K562 (cell line): ENCODE data around the gene ZNF689. TPM values are rescaled to one million over a fixed set of nuclear protein-coding genes. Genes with fewer than 3 reads are reported as not detected.

Source experiments
- BCOR ChIP-seq: fragments of 450-650 bp; IDR thresholded peaks from 2 replicates; pipeline ENCODE4 v1.6.1; 2016
- CBX3 ChIP-seq, 2 experiments: IDR thresholded peaks; 1 replicate in 1 of 2; 2 replicates in 1 of 2; pipeline ENCODE4 v1.6.1; 2012; ENCODE audit warnings: inconsistent platforms in 2 of 2, low read length in 2 of 2, borderline replicate concordance in 1 of 2, control low read depth in 1 of 2
- CC2D1A ChIP-seq: fragments of 450-650 bp; IDR thresholded peaks from 2 replicates; pipeline ENCODE4 v1.6.1; 2017; ENCODE audit warnings: mild to moderate bottlenecking
- HDAC1 ChIP-seq, 2 experiments: fragments of 450-650 bp; IDR thresholded peaks; 2 replicates each; pipeline ENCODE4 v1.6.1; 2016 to 2017; ENCODE audit warnings: inconsistent platforms in 1 of 2, mild to moderate bottlenecking in 1 of 2, moderate library complexity in 1 of 2
- HNRNPUL1 ChIP-seq: fragments of 200-400 bp; formaldehyde crosslinking; IDR thresholded peaks from 2 replicates; pipeline ENCODE4 v1.6.1; 2017; ENCODE audit warnings: low read length
- KDM2B ChIP-seq: fragments of 250-450 bp; sonication (Bioruptor Pico); IDR thresholded peaks from 2 replicates; pipeline ENCODE4 v1.8.0; 2021; ENCODE audit warnings: mild to moderate bottlenecking, moderate library complexity
- KLF13 ChIP-seq: fragments of 450-650 bp; IDR thresholded peaks from 2 replicates; pipeline ENCODE4 v1.6.1; 2016; ENCODE audit warnings: missing genetic modification characterization, low read depth, mild to moderate bottlenecking, missing compliant biosample characterization, moderate library complexity, borderline replicate concordance
- L3MBTL2 ChIP-seq: fragments of 450-650 bp; IDR thresholded peaks from 2 replicates; pipeline ENCODE4 v1.6.1; 2016; ENCODE audit warnings: mild to moderate bottlenecking, moderate library complexity
- MED1 ChIP-seq: sonication (generic); formaldehyde crosslinking; IDR thresholded peaks from 2 replicates; pipeline ENCODE4 v1.8.1; 2023; ENCODE audit warnings: missing genetic modification reagents, borderline replicate concordance
- NFIX ChIP-seq: fragments of 250-450 bp; sonication (Bioruptor Pico); IDR thresholded peaks from 2 replicates; pipeline ENCODE4 v1.4.0; 2020; ENCODE audit warnings: low read depth, mild to moderate bottlenecking, moderate library complexity
- NONO ChIP-seq, 2 experiments: fragments of 200-400 bp in 1 of 2; fragments of 450-650 bp in 1 of 2; formaldehyde crosslinking in 1 of 2; IDR thresholded peaks; 2 replicates each; pipeline ENCODE4 v1.6.1; 2017; ENCODE audit warnings: low read depth in 2 of 2, mild to moderate bottlenecking in 2 of 2, moderate library complexity in 2 of 2, low read length in 1 of 2
- NRF1 ChIP-seq, 2 experiments: fragments of 450-650 bp; IDR thresholded peaks in 1 of 2; conservative IDR thresholded peaks in 1 of 2; 2 replicates each; pipeline ENCODE4 v1.6.1; 2014; ENCODE audit warnings: mild to moderate bottlenecking in 2 of 2
- PRPF4 ChIP-seq: fragments of 200-400 bp; formaldehyde crosslinking; IDR thresholded peaks from one replicate; pipeline ENCODE4 v1.6.1; 2017; ENCODE audit warnings: low read length, low read depth, mild to moderate bottlenecking; ENCODE audit not compliant: insufficient read depth, poor library complexity, severe bottlenecking
- PTRF ChIP-seq: fragments of 450-650 bp; IDR thresholded peaks from 2 replicates; pipeline ENCODE4 v1.6.1; 2016; ENCODE audit warnings: mild to moderate bottlenecking, missing genetic modification characterization, missing compliant biosample characterization
- SMARCA4 ChIP-seq: fragments of 450-650 bp; IDR thresholded peaks from 2 replicates; pipeline ENCODE4 v1.6.1; 2016
- STAG1 ChIP-seq: sonication (generic); formaldehyde crosslinking; IDR thresholded peaks from 2 replicates; pipeline ENCODE4 v1.5.0; 2020; ENCODE audit warnings: missing genetic modification reagents, borderline replicate concordance
- ZKSCAN1 ChIP-seq: fragments of 150-350 bp; IDR thresholded peaks from 2 replicates; pipeline ENCODE4 v1.6.1; 2016; ENCODE audit warnings: low read depth, low read length
- ZNF184 ChIP-seq: sonication (generic); formaldehyde crosslinking; IDR thresholded peaks from 2 replicates; pipeline ENCODE4 v1.5.0; 2020; ENCODE audit warnings: missing genetic modification reagents
- ZNF431 ChIP-seq: sonication (generic); formaldehyde crosslinking; IDR thresholded peaks from 2 replicates; pipeline ENCODE4 v1.8.0; 2022; ENCODE audit warnings: mild to moderate bottlenecking, missing genetic modification reagents
- ZNF445 ChIP-seq: fragments of 250-450 bp; sonication (Bioruptor Pico); IDR thresholded peaks from 2 replicates; pipeline ENCODE4 v1.4.0; 2020; ENCODE audit warnings: low read depth, mild to moderate bottlenecking, moderate library complexity
- polyA plus RNA-seq, 8 experiments: library from polyadenylated mRNA; depleted of rRNA in 4 of 8; stranded (reverse) in 5 of 8; unstranded in 3 of 8; fragments of >200 nt; fragmentation: Nextera tagmentation in 2 of 8; fragmentation: Illumina TruSeq in 1 of 8; extraction: Ambion mirVana in 2 of 8; extraction: Trizol in 1 of 8; gene quantifications; 2 replicates each; pipeline versions ENCODE4 v1.2.1 to v1.2.3, GENCODE V29; 2011 to 2014; ENCODE audit warnings: inconsistent platforms in 1 of 8, missing spikeins in 1 of 8
- total RNA-seq, 7 experiments: library from RNA; depleted of rRNA in 6 of 7; stranded (reverse); fragments of >200 nt in 6 of 7; fragmentation: Illumina TruSeq in 2 of 7; extraction: Trizol in 2 of 7; gene quantifications; 2 replicates each; pipeline versions ENCODE4 v1.2.1 to v1.2.3, GENCODE V29; 2011 to 2021; ENCODE audit warnings: low replicate concordance in 1 of 7
- TF ChIP-seq, protein P1 (sequence below): fragments of 250-450 bp; sonication (Bioruptor Pico); IDR thresholded peaks from 2 replicates; pipeline ENCODE4 v1.5.0; 2021; ENCODE audit warnings: mild to moderate bottlenecking, moderate library complexity
- TF ChIP-seq, protein P2 (sequence below): fragments of 450-650 bp; IDR thresholded peaks from 2 replicates; pipeline ENCODE4 v1.6.1; 2018; ENCODE audit not compliant: partially characterized antibody

ZNF689 gene
- total and polyA plus RNA-seq, 9 of the 15 experiments (the other 6 are each of a cell fraction or from before 2014, with no cell fraction given) = 5.4 to 15.4 (median 10.8) TPM

DNA sequence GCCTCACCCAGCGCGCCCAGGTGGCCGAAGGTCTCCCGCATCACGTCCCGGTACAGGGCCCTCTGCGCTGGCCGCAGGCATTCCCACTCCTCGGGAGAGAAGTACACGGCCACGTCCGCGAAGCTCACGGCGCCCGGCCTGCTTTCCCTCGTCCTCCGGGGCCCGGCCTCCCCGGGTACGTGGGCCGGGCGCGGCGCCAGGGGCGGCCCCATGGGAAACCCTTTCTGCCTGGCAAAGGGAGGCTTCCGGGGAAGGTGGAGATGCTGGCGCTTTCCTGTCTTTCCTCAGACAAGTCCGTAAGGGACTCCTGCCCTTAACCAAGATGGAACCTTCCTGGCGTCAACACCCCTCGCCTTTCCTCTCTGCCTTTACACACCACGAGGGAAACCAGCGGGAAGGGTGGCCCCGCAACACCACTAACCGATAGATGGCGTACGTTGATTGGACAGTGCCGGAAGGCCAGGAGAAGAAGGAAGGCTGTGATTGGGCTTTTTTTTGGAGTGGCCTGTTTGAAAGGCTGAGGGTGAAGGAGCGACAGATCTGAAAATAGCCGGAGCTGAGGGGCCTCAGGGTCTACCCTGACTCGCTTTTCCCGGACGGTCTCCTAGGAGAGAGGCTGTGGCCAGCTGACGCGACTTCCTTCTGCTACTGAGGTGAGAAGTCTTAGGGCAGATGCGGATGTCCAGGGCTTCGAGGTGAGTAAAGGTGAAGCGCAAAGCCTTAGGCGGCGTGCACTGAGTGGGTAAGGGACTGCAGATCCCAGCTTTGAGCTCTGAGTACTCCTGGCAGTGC lies 24.6 kb downstream of the ZNF689 start, which contains the start of gene ZNF785 (continued):
- TF ChIP-seq, protein P1, sequence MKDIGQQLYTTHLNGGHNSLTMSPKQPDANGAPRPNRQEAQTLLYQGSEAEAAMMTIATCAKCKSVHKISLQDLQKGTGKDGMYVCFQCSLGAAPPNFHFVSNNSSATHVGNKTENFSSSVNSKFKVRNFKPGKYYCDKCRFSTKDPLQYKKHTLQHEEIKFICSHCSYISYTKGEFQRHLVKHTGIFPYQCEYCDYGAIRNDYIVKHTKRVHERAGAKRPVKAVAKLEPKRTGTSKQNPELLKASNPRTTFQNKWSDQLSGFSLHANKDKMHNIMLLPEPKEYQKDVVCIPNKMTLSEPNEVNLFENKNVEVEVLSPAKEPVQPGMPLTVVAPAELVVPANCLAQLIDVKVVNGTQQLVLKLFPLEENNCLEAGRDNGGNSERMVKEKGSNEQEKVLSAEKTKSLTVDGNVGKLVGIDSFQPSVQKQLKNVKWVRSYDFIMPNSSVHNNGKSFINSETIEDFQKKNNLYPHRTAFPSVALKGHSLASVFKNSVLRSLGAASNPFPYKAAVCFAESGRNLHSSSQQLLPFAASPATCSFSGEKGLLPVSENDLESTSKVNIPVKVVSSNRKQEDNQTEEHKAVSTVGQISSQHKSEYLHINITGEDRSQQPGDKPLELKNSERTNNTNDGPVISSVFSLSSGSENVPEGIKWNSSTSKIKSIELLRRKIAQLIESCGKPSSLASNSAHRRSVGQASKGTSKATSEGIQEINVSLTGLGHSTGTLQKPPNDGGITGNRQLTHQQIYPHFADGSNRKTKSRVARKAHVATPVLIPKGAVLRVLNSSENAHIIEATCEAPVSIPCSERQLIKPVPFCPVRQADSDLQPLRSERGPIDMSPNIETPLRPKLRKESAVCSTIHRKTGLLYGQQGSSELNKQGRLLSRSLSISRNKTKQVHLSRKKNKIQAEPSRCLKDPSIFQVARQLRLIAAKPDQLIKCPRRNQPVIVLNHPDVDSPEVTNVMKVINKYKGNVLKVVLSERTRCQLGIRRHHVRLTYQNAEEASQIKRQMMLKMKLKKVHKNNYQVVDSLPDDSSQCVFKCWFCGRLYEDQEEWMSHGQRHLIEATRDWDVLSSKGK (CRISPR knock-in tag) = no peak
- TF ChIP-seq NONO (IDR thresholded peaks at IDR 0.05; ENCODE audit: low read depth in 2 of 2, low read length in 1 of 2) (0 out of 4 replicates have a peak, but pooled peaks of 1 of the 2 experiments have one; percentile 14), CBX3 (IDR thresholded peaks at IDR 0.05; ENCODE audit: borderline replicate concordance in 1 of 2, low read length in 2 of 2) (peak in 1 of 2 experiments; percentile 99; a peak in 2 of 3 replicates), NFIX (CRISPR knock-in tag) (no peak), ZKSCAN1 (no peak), ZNF445 (CRISPR knock-in tag) (no peak), NRF1 (conservative IDR thresholded peaks at IDR 0.05 in 1 of 2, IDR thresholded peaks at IDR 0.05 in 1 of 2) (peak in 1 of 2 experiments; percentile 44; a peak in 2 of 4 replicates), SMARCA4 (no peak), HNRNPUL1 (no peak), L3MBTL2 (peak; percentile 100), PRPF4 (no peak), CC2D1A (peak; percentile 64), PTRF (tag) (no peak), MED1 (CRISPR knock-in tag) (no peak), KDM2B (CRISPR knock-in tag) (no peak), HDAC1 (IDR thresholded peaks at IDR 0.05) (peak in 1 of 2 experiments; percentile 88; a peak in 2 of 4 replicates), ZNF431 (peak; percentile 87), STAG1 (CRISPR knock-in tag) (no peak; the same call in 1 of the 2 replicates), ZNF184 (CRISPR knock-in tag) (no peak), BCOR (no peak; the same call in 1 of the 2 replicates), KLF13 (tag) (0 out of 2 replicates have a peak, but pooled peaks have one; percentile 25)
- TF ChIP-seq, protein P2, sequence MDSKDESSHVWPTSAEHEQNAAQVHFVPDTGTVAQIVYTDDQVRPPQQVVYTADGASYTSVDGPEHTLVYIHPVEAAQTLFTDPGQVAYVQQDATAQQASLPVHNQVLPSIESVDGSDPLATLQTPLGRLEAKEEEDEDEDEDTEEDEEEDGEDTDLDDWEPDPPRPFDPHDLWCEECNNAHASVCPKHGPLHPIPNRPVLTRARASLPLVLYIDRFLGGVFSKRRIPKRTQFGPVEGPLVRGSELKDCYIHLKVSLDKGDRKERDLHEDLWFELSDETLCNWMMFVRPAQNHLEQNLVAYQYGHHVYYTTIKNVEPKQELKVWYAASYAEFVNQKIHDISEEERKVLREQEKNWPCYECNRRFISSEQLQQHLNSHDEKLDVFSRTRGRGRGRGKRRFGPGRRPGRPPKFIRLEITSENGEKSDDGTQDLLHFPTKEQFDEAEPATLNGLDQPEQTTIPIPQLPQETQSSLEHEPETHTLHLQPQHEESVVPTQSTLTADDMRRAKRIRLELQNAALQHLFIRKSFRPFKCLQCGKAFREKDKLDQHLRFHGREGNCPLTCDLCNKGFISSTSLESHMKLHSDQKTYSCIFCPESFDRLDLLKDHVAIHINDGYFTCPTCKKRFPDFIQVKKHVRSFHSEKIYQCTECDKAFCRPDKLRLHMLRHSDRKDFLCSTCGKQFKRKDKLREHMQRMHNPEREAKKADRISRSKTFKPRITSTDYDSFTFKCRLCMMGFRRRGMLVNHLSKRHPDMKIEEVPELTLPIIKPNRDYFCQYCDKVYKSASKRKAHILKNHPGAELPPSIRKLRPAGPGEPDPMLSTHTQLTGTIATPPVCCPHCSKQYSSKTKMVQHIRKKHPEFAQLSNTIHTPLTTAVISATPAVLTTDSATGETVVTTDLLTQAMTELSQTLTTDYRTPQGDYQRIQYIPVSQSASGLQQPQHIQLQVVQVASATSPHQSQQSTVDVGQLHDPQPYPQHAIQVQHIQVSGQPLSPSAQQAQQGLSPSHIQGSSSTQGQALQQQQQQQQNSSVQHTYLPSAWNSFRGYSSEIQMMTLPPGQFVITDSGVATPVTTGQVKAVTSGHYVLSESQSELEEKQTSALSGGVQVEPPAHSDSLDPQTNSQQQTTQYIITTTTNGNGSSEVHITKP = peak; percentile 88
